K562 (cell line): ENCODE data around the gene PPM1H.

Experiments
- BHLHE40 ChIP-seq: IDR thresholded peaks from 2 replicates; pipeline ENCODE4 v1.6.1; 2011; ENCODE audit warnings: low read length, improper control_type of control experiment
- BRCA1 ChIP-seq, 2 experiments: fragments of 450-650 bp in 1 of 2; sonication (generic) in 1 of 2; formaldehyde crosslinking in 1 of 2; IDR thresholded peaks; 2 replicates each; pipeline versions ENCODE4 v1.5.0 to v1.6.1; 2017 to 2020; ENCODE audit warnings: mild to moderate bottlenecking in 1 of 2, missing genetic modification reagents in 1 of 2
- CSDE1 ChIP-seq, 2 experiments: fragments of 450-650 bp; IDR thresholded peaks; 2 replicates each; pipeline ENCODE4 v1.6.1; 2016; ENCODE audit warnings: mild to moderate bottlenecking in 1 of 2
- CTCF ChIP-seq, 3 experiments: IDR thresholded peaks in 2 of 3; conservative IDR thresholded peaks in 1 of 3; 2 replicates each; pipeline ENCODE4 v1.5.1; 2011 to 2012; ENCODE audit warnings: low read length in 3 of 3, mild to moderate bottlenecking in 3 of 3, control low read depth in 2 of 3, improper control_type of control experiment in 1 of 3, inconsistent platforms in 1 of 3, low read depth in 1 of 3, mixed read lengths in 1 of 3, moderate library complexity in 1 of 3; ENCODE audit not compliant: insufficient read depth in 2 of 3
- DACH1 ChIP-seq: fragments of 450-650 bp; IDR thresholded peaks from 2 replicates; pipeline ENCODE4 v1.6.1; 2018; ENCODE audit not compliant: partially characterized antibody
- EZH2 ChIP-seq: IDR thresholded peaks from 2 replicates; pipeline ENCODE4 v1.6.1; 2012; ENCODE audit warnings: low read depth, mild to moderate bottlenecking, inconsistent platforms, low read length, borderline replicate concordance
- FOXJ3 ChIP-seq: sonication (generic); formaldehyde crosslinking; IDR thresholded peaks from 2 replicates; pipeline ENCODE4 v1.4.0; 2020; ENCODE audit warnings: mild to moderate bottlenecking, missing genetic modification reagents
- KLF16 ChIP-seq: IDR thresholded peaks from 2 replicates; pipeline ENCODE4 v1.6.1; 2016; ENCODE audit warnings: antibody characterized with exemption
- LEF1 ChIP-seq: fragments of 450-650 bp; IDR thresholded peaks from 2 replicates; pipeline ENCODE4 v1.6.1; 2016; ENCODE audit warnings: mild to moderate bottlenecking
- PHF21A ChIP-seq: fragments of 450-650 bp; IDR thresholded peaks from 2 replicates; pipeline ENCODE4 v1.6.1; 2017; ENCODE audit warnings: low read depth, borderline replicate concordance
- TBP ChIP-seq: optimal IDR thresholded peaks from 2 replicates; pipeline ENCODE3; 2011; ENCODE audit warnings: low read depth, low read length, improper control_type of control experiment
- ZNF277 ChIP-seq: fragments of 250-450 bp; sonication (Bioruptor Pico); IDR thresholded peaks from 2 replicates; pipeline ENCODE4 v1.8.0; 2022; ENCODE audit warnings: inconsistent platforms, mild to moderate bottlenecking, moderate library complexity, borderline replicate concordance

GRCh38 chr12:62657363-62657632 lies 277.7 kb downstream of the PPM1H start:
- TF ChIP-seq LEF1 (no peak), CSDE1 (IDR thresholded peaks at IDR 0.05) (no peak), CTCF (IDR thresholded peaks at IDR 0.05 in 2 of 3, conservative IDR thresholded peaks at IDR 0.05 in 1 of 3; ENCODE audit: insufficient read depth in 2 of 3, low read depth in 1 of 3, low read length in 3 of 3) (no peak), PHF21A (no peak), FOXJ3 (CRISPR knock-in tag) (no peak), BHLHE40 (no peak), ZNF277 (CRISPR knock-in tag) (no peak), KLF16 (no peak), DACH1 (no peak), EZH2 (no peak), BRCA1 (IDR thresholded peaks at IDR 0.05) (no peak), BRCA1 (CRISPR knock-in tag; IDR thresholded peaks at IDR 0.05) (no peak), TBP (no peak)
